Esophagus squamous epithelium (tissue), 5 donors: Measurements from ENCODE around the gene FAM118A. TPM values are rescaled to one million over a fixed set of nuclear protein-coding genes. Genes with fewer than 3 reads are reported as not detected.
A peak's percentile ranks its signal among the peaks of the same experiment; 100 is the strongest.
"Not testable (repeated sequence)": the region's sequence is repeated elsewhere in the genome, so short reads cannot be mapped to it uniquely, and the experiment has no call there.

Source experiments
- DNase-seq: peaks from one replicate; lab custom pipeline; 2025; lab: John Stamatoyannopoulos, UW
- H3K27ac ChIP-seq, 4 donors: fragments of 200-600 bp; sonication (generic); one replicate each; pipeline ENCODE4 v1.5.1; 2016 to 2019; ENCODE audit warnings: mild to moderate bottlenecking in 1 of 4
- H3K27me3 ChIP-seq, 4 donors: fragments of 200-600 bp; sonication (generic); 1 replicate in 3 of 4; 2 replicates in 1 of 4; pipeline versions ENCODE4 v1.5.1 to v1.6.0; 2017 to 2021; ENCODE audit warnings: antibody characterized with exemption in 1 of 4
- H3K36me3 ChIP-seq, 3 donors: fragments of 200-600 bp; sonication (generic); one replicate each; pipeline ENCODE4 v1.5.1; 2016 to 2019
- H3K4me1 ChIP-seq, 3 donors: fragments of 200-600 bp; sonication (generic); one replicate each; pipeline ENCODE4 v1.5.1; 2017 to 2019
- H3K4me3 ChIP-seq, 4 donors: fragments of 200-600 bp; sonication (generic); 1 replicate in 3 of 4; 2 replicates in 1 of 4; pipeline ENCODE4 v1.5.1; 2016 to 2019; ENCODE audit warnings: mild to moderate bottlenecking in 2 of 4, moderate library complexity in 1 of 4
- H3K9me3 ChIP-seq, 3 donors: fragments of 200-600 bp; sonication (generic); one replicate each; pipeline ENCODE4 v1.5.1; 2016 to 2019
- POLR2A ChIP-seq, 4 donors: fragments of 450-650 bp; IDR thresholded peaks; one replicate each; pipeline ENCODE4 v1.6.1; 2017; ENCODE audit warnings: antibody characterized with exemption in 4 of 4, mild to moderate bottlenecking in 4 of 4, moderate library complexity in 3 of 4
- WGBS, 2 donors: methylation state at CpG; one replicate each; pipeline ENCODE4 v1.1.5; 2018; 5-methylcytosine and 5-hydroxymethylcytosine counted together
- intact Hi-C: fragments of 100-400 bp; cut with DNase I; formaldehyde crosslinking; loops from one replicate; pipeline ENCODE4 v1.15.0; 2022
- total RNA-seq, 4 donors: library from RNA; depleted of rRNA; stranded (reverse); fragments of >200 nt; gene quantifications; one replicate each; pipeline ENCODE4 v1.1.0, GENCODE V29; 2016
- TF ChIP-seq, protein P1 (sequence below), 6 experiments: fragments of 450-650 bp in 4 of 6; fragments of 200-600 bp in 2 of 6; sonication (generic) in 2 of 6; IDR thresholded peaks; one replicate each; pipeline ENCODE4 v1.5.1; 2016 to 2019; ENCODE audit warnings: antibody characterized with exemption in 6 of 6, mild to moderate bottlenecking in 4 of 6, moderate library complexity in 4 of 6
- donor health status: DM: yes; HTN: yes; CAD: no.

FAM118A gene
- total RNA-seq, 4 donors from 2014 or later, result 12.5 to 95.4 (median 18.8) TPM

DNA sequence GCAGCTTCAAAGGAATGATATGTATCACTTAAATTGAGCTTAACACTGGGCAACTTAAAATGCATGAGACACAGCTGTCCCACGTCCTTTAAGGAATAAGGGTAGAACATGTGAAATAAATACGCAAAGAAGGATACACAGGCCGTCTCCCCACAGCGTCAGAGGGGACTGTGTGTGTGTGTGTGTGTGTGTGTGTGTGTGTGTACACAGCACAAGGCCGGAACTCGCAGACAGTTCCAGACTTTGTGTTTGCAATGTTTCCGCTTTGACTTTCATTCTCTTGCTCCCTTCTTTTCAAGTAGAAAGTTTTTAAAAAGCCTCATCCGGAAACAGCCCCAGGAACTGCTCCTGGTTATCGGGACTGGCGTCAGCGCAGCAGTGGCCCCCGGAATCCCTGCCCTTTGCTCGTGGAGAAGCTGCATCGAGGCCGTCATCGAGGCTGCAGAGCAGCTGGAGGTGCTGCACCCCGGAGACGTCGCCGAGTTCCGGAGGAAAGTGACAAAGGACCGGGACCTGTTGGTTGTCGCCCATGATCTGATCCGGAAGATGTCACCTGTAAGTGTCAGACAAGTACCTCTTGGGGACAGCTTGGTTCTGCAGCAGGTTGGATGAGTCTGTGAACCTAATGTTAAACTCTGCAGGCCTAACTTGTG is 13.3 kb downstream of the FAM118A start:
- DNase-seq, result no peak
- intact Hi-C loops, result no loop called here
- H3K36me3 ChIP-seq, result peaks cover 13 to 62% (median 14%) of the 10 kb centered on the region in 3 donors
- H3K4me1 ChIP-seq, result peaks cover 1 to 54% (median 27%) of the 10 kb centered on the region in 3 donors
- no peak overlapping the region for H3K27ac ChIP-seq
- no peaks in the 10 kb centered on the region for H3K9me3 ChIP-seq
- TF ChIP-seq, protein P1, sequence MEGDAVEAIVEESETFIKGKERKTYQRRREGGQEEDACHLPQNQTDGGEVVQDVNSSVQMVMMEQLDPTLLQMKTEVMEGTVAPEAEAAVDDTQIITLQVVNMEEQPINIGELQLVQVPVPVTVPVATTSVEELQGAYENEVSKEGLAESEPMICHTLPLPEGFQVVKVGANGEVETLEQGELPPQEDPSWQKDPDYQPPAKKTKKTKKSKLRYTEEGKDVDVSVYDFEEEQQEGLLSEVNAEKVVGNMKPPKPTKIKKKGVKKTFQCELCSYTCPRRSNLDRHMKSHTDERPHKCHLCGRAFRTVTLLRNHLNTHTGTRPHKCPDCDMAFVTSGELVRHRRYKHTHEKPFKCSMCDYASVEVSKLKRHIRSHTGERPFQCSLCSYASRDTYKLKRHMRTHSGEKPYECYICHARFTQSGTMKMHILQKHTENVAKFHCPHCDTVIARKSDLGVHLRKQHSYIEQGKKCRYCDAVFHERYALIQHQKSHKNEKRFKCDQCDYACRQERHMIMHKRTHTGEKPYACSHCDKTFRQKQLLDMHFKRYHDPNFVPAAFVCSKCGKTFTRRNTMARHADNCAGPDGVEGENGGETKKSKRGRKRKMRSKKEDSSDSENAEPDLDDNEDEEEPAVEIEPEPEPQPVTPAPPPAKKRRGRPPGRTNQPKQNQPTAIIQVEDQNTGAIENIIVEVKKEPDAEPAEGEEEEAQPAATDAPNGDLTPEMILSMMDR (IDR thresholded peaks at IDR 0.05), result no peak
- TF ChIP-seq POLR2A (IDR thresholded peaks at IDR 0.05), result no peak
- no peaks in the 10 kb centered on the region for H3K27me3 ChIP-seq
- 87 to 90% methylated on average over 24 of the region's 24 CpGs for WGBS, 2 donors
- no peak overlapping the region for H3K4me3 ChIP-seq

DNA sequence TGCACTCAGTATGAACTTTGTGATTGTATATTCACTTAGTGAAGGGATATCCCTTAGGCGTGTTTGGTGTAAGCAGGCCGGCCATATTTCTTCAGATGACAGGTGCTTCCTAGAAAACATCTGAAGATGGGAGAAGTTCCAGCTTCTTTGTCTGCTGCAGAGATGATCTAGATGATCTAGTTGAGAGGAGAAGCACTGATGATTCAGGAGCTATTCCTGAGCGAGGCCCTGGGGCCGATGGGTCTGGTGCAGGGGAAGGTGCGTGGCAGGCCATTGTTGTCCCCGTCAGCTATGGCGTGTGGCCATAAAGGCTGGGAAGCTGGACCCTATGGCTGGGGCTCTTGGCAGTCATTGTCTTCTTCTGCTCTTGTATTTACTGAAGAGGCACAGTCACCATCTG is 14.0 kb downstream of the FAM118A start:
- TF ChIP-seq POLR2A (IDR thresholded peaks at IDR 0.05), result no peak
- TF ChIP-seq, protein P1 (IDR thresholded peaks at IDR 0.05), result no peak
- Histone ChIP-seq H3K4me3 (no peak overlapping the region), H3K9me3 (no peaks in the 10 kb centered on the region), H3K27ac (peak overlapping the region in 1 of 4 donors; percentile 36), H3K36me3 (peaks cover 13 to 69% (median 14%) of the 10 kb centered on the region in 3 donors), H3K27me3 (no peaks in the 10 kb centered on the region), H3K4me1 (peaks cover 0 to 47% (median 20%) of the 10 kb centered on the region in 3 donors)
- 74 to 77% methylated on average over 6 to 7 of the region's 7 CpGs for WGBS, 2 donors
- intact Hi-C loops, result no loop called here
- no peak for DNase-seq

DNA sequence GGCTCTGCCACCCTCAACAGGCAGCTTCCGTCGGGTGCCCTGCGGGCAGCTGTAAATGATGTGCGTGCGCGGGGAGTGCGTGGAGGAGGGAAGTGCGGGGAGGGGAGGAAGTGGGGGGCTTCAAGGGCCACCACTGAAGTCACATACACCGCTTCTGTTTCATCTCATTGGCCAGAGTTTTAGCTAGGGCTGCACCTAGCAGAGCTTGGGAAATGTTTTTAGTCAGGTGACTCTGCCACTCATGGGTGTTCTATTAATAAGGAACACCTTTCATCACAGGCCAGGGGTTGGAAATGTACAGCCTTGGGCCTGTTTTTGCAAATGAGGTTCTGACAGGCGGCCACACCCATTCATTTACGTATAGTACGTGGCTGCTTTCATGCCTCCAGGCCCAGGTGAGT is 14.6 kb downstream of the FAM118A start:
- peak overlapping the region in 1 of 4 donors; percentile 36 for H3K27ac ChIP-seq
- no peaks in the 10 kb centered on the region for H3K27me3 ChIP-seq
- no peaks in the 10 kb centered on the region for H3K9me3 ChIP-seq
- TF ChIP-seq POLR2A (IDR thresholded peaks at IDR 0.05), result no peak
- TF ChIP-seq, protein P1 (IDR thresholded peaks at IDR 0.05), result no peak
- peaks cover 13 to 74% (median 14%) of the 10 kb centered on the region in 3 donors for H3K36me3 ChIP-seq
- intact Hi-C loops, result no loop called here
- peaks cover 0 to 41% (median 14%) of the 10 kb centered on the region in 3 donors for H3K4me1 ChIP-seq
- H3K4me3 ChIP-seq, result no peak overlapping the region
- WGBS, 2 donors, result 71 to 92% methylated on average over 6 to 12 of the region's 12 CpGs
- DNase-seq, result no peak

DNA sequence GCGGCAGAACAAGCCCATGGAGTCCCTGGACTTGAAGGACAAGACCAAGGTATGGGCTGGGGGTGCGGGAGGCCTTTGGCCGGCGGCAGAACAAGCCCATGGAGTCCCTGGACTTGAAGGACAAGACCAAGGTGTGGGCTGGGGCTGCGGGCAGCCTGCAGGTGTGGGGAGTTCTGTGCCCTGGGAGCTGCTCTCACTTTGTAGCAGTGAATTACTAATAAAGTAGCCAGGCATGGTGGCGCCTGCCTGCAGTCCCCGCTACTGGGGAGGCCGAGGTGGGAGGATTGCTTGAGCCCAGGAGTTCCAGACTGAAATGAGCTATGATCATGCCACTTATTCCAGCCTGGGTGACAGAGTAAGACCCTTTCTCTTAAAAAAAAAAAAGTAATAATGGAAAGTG is 18.5 kb downstream of the FAM118A start:
- 100% methylated on average over 1 of the region's 8 CpGs; no CpG with 5 or more reads in 1 of the 2 donors for WGBS, 2 donors
- H3K9me3 ChIP-seq, DNase-seq, H3K27ac ChIP-seq, H3K27me3 ChIP-seq, H3K4me3 ChIP-seq, intact Hi-C loops: not testable (repeated sequence)
- Histone ChIP-seq H3K36me3 (peaks cover 18 to 97% (median 19%) of the 10 kb centered on the region in 3 donors), H3K4me1 (peaks cover 0 to 15% (median 0%) of the 10 kb centered on the region in 3 donors)

DNA sequence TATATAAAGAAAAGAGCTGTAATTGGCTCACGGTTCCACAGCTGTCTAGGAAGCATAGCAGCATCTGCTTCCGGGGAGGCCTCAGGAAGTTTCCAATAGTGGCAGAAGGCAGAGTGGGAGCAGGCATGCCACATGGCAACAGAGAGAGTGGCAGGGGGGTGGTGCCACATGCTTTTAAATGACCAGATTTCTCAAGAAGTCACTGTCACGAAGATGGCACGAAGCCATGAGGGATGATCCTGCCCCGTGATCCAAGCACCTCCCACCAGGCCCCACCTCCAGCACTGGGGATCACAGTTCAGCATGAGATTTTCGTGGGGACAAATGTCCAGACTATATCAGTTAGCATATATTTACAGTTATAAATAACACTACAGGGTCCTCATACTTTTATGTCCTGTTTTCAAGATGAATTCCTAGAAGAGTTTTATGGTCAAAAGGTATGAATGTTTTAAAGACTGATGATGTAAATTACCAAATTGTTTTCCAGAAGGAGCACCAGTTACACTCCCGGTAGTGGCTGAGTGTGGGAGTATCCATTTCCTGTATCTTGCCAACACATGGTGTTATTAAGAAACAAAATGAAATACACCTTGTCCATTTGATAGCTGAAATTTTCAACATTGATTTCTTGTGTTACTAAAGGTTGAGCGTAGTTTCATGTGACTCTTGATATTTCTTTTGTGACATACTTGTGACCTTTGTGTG is 19.2 kb downstream of the FAM118A start:
- 63 to 74% methylated on average over 8 of the region's 8 CpGs for WGBS, 2 donors
- Histone ChIP-seq H3K4me3 (no peak overlapping the region), H3K27me3 (no peaks in the 10 kb centered on the region), H3K4me1 (peaks cover 0 to 17% (median 0%) of the 10 kb centered on the region in 3 donors), H3K9me3 (no peaks in the 10 kb centered on the region), H3K27ac (peak overlapping the region in 1 of 4 donors; percentile 11), H3K36me3 (peaks cover 11 to 95% (median 19%) of the 10 kb centered on the region in 3 donors)
- intact Hi-C loops, result no loop called here
- TF ChIP-seq, protein P1 (IDR thresholded peaks at IDR 0.05), result no peak
- TF ChIP-seq POLR2A (IDR thresholded peaks at IDR 0.05), result no peak
- no peak for DNase-seq
